Measurements from ENCODE around the gene ROR1. TPM values are rescaled to one million over a fixed set of nuclear protein-coding genes. Genes with fewer than 3 reads are reported as not detected.

ROR1 gene
- under 0.01 TPM for total RNA-seq

DNA sequence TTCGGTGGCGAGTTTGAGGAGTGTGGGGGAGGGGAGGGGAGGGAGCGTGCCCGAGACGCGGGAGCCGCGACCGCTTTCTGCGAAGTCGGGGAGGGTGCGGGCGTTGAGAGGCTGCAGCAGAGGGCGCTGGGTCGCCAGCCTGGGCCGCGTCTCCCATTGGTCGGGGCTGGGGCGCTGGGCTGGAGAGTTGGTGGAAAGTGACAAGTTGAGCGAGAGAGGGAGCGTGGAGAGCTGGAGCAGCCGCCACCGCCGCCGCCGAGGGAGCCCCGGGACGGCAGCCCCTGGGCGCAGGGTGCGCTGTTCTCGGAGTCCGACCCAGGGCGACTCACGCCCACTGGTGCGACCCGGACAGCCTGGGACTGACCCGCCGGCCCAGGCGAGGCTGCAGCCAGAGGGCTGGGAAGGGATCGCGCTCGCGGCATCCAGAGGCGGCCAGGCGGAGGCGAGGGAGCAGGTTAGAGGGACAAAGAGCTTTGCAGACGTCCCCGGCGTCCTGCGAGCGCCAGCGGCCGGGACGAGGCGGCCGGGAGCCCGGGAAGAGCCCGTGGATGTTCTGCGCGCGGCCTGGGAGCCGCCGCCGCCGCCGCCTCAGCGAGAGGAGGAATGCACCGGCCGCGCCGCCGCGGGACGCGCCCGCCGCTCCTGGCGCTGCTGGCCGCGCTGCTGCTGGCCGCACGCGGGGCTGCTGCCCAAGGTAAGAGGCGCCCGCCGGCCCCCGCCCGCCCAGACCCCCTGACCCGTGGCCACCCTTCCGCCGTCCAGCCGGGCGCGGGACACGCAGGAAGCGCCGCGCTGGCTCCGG is at the start of gene ROR1:
Gene ROR1, plus strand, starts transcription at position 203 of the 802 bp plus-strand sequence.
- DNase-seq (ENCODE audit: low read depth in 2 of 3, low spot score in 2 of 3), result peak in 2 of 3 donors; percentile 79 to 87

DNA sequence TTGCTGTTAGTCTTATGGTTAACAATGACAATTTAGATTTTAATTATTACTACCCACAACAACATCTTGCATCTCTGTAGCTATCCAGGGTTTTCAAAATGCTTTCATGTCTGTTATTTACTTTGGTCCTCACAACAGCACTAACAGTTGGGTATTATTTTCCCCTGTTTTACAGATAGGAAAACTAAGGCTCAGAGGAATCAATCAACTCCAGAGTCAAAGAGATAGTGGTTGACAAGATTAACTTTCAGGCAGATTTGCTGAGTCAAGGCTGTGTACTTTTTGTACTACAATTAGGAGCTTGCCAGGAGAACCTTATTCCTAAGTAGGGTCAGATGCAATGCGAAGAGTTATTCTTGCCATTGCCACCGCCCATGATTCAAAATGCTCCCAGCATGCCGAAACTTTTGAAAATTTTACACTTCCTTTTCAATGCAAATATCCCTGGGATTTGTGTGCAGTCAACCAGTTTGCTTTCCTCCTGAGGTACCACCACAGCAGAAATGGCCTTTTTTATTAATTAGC is 49.4 kb upstream of the ROR1 start:
- no peak for DNase-seq (ENCODE audit: low read depth in 2 of 3, low spot score in 2 of 3)

DNA sequence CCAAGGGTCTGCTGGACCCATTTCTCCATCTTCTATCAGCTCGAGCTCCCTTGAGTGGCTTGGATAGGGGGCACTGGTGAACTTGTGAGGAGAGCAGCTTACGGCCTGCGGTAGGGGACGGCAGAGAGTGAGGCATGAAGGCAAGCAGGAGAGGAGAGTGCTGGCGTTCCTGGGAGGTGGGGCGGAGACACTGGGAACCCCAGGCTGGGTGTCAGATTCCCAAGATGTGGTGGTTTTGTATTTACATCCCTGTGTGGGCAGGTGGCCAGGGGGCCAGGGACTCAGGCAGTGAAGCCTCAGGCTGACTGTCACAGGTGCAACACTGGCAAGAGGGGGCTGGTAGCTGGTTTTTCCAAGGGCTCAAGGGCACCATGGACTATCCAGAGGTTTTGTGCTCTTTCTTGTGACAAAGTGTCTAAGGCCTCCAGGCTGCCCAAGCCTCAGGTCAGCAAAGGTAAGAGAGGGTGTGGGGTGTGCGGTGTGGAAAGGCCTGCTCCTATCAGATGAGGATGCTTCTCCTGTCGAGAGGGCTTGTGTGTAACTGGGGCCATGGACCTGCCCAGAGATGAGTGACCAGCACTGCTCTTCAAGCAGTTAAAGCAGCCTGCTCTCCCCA is 45.1 kb upstream of the ROR1 start:
- DNase-seq (ENCODE audit: low read depth in 2 of 3, low spot score in 2 of 3), result no peak

DNA sequence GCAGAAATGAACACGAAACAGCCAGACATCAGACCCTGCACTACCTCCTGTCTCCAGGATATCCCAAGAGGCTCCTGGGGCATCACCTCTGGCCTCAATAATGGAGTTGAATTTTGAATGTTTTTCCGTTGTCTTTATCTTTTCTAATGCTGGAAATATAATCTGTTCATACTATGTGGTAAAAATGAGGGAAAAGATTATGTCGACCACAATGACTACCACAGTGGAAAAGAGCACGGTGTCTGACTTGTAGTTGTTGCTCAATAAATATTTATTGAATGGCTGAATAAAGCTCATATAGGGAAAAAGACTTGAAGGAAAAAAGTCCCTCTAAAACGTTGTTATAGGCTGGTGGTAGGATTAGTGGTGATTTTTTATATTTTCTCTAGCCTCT is 44.6 kb upstream of the ROR1 start:
- DNase-seq (ENCODE audit: low read depth in 2 of 3, low spot score in 2 of 3), result no peak

DNA sequence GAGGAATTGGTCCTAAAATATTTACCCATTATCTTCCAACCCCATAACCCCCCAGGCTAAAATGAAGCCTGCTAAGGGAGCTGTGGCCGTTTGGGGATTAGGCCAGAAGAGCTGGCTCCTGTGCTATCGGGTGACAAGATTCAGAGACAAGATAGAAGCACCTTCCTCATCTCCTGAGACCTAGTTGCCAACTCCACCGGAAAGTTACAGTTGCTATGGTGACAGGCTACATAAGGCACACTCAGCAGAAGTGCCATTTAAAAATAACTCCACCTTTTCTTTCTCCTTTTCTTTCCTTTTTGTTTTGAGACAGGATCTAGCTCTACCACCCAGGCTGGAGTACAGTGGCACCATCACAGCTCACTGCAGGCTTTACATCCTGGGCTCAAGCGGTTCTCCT is 43.6 kb upstream of the ROR1 start:
- DNase-seq (ENCODE audit: low read depth in 2 of 3, low spot score in 2 of 3), result peak in 1 of 3 donors; percentile 6

DNA sequence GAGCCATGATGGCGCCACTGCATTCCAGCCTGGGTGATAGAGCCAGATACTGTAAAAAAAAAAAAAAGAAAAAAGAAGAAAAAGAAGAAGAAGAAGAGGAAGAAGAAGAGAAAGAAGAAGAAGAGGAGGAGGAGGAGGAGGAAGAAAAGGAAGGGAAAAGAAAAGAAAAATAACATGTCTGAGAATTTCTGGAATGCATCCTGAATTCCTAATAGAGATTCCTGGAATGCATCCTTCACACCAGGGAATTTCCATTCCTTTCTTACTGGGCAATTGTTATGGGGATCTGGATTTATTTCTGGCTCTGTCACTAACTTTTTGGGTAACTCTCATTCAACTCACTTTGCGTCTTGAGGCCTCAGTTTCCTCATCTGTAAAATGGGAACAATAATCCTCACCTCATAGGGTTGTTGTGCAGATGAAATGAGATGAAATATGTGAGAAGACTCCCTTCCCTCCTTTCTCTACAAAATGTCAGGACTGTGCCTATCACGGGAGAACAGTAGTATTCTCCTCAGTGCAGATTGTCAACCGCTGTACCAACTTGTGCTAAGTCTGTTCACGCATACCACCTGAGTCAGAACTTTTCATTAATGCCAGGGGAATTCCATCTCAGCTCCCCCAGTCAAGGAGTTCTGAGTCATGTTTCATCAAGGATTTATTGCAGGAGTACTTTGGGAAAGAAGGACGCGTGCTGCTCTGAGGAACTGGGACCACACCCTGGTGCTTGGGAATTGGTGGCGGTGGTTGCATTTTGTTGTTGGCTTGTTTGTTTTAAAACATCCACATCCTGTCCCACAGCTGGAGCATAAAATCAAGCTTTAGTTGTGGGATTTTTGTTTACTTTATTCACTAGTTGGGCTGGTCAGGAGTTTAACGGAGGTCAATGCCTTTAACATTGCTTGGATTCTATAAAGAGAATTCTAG is 42.4 kb upstream of the ROR1 start:
- peak in 1 of 3 donors; percentile 23 for DNase-seq (ENCODE audit: low read depth in 2 of 3, low spot score in 2 of 3)

DNA sequence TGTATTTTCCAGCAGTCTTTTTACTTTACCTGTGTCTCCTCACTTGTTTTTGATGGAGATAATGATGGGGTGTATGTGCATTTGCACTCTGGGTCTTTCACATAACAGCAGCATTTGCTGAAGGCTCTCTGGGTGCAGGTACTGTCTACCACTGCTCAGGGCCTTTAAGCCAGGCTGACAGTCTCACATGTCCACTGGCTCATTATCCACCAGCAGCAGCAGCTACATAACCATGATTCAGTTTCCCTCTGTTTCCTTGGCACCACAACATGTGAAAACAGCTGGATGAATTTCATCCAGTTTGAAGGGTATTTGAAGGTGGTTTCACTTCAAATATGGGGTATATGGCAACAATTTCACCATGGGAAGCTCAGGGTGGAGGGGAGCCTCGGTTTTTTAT is 41.2 kb upstream of the ROR1 start:
- no peak for DNase-seq (ENCODE audit: low read depth in 2 of 3, low spot score in 2 of 3)

DNA sequence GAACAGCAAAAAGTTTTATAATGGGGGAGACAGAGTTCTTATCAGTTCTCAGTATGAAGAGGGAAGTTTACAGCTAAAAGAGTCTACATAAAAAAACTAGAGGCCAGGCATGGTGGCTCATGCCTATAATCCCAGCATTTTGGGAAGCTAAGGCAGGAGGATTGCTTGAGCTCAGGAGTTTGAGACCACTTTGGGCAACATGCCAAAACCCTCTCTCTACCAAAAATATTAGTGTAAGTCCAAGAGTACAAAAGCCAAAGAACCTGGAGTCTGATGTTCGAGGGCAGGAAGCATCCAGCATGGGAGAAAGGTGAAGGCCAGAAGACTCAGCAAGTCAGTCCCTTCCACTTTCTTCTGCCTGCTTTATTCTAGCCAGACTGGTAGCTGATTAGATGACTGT is 35.0 kb upstream of the ROR1 start:
- no peak for DNase-seq (ENCODE audit: low read depth in 2 of 3, low spot score in 2 of 3)

DNA sequence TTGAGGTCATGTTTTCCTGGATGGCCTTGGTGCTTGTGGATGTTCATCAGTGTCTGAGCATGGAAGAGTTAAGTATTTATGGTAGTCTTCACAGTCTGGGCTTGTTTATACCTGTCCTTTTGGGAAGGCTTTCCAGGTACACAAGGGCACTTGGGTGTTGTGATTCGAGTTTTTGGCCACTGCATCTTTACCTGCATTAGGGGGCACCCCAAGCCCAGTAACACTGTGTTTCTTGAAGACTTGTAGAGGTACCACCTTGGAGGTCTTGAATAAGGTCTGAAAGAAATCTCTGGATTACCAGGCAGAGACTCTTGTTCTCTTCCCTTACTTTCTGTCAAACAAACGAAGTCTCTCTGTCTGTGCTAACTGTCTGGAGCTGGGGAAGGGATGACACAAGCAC is 34.4 kb upstream of the ROR1 start:
- no peak for DNase-seq (ENCODE audit: low read depth in 2 of 3, low spot score in 2 of 3)

DNA sequence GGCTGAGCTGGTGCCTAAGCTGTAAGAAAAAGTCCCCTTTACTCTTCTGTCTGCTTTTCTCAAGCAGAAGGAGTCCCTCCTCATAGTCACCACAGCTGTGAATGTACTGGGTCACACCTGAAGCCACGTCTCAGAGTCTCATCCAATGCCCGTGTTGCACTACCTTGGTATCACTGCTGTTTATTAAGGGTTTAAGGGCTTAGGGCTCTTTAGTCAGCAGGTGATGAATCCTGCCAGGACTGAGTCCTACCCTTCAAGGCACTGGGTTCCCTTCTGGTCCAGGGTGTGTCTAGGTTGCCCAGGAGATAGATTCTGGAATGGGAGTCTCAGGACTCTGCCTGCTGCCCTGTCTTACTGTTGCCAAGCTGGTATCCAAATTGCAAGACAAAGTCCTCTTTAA is 33.4 kb upstream of the ROR1 start:
- no peak for DNase-seq (ENCODE audit: low read depth in 2 of 3, low spot score in 2 of 3)

DNA sequence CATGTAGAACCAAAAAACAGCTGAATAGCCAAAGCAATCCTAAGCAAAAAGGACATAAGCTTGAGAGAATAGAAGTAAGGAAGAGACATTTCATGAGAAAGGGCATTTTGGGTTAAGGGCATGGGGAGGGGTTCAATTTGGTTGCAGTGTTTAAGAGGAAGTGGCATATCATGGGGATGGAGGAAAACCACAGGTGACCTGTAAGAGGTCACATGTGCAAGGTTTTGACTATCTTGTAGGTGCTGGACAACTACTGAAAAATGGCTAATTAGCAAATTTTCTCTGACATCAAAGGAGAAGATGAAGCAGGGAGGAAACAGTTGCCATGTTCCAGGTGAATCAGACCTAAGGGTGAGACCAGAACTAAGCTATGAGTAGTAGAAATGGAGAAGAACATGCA is 31.3 kb upstream of the ROR1 start:
- no peak for DNase-seq (ENCODE audit: low read depth in 2 of 3, low spot score in 2 of 3)

DNA sequence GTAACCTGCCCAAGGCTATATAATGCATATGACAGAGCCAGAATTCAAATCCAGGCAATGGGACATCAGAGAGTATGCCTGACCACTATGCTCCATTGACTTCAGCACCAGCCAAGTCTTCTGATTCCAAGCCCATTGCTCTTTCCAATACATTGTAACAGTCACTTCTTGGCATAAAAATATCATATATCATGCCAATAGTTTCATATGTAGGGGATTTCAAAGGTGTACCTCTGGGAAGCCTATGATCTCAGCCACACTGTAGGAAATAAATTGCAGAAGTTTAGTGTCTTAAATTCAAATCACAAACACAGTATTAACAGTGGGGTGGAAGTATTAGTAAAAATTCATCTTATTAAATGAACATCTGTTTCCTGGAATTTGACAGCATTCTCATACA is 30.0 kb upstream of the ROR1 start:
- DNase-seq (ENCODE audit: low read depth in 2 of 3, low spot score in 2 of 3), result no peak

DNA sequence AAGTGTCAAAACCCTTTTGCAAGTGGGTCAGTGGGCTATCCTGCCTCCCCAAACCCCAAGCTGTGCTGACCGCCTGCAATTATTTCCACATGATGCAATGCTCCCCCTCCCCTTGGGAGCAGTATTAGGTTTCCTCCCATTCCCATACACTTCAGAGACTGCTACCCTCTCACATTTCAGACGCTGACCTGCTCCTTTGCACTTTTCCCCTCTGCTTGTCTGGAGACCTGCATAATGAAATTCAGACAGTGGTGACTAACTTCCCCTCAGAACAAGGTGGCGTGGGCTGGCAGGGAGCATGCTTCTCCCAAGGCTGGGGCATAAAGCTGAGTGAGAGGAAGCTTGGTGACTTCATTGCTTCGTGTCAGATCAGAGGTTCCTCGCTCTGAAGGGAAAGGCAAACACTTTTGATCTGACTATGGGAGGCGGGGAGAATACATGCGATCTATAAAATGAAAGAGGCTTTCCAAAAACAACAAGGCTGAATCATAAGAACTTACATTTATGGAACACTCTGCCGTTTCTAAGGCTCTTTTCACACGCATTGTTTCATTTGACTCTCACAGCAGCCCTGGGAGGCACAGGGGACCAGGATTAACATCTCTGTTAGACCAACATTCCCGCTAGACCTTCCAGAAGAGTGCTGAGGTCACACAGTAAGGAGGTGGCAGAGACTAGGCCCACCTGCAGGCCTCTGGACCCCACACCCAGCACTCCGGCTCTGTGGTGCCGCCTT is 27.5 kb upstream of the ROR1 start:
- DNase-seq (ENCODE audit: low read depth in 2 of 3, low spot score in 2 of 3), result peak in 1 of 3 donors; percentile 39

DNA sequence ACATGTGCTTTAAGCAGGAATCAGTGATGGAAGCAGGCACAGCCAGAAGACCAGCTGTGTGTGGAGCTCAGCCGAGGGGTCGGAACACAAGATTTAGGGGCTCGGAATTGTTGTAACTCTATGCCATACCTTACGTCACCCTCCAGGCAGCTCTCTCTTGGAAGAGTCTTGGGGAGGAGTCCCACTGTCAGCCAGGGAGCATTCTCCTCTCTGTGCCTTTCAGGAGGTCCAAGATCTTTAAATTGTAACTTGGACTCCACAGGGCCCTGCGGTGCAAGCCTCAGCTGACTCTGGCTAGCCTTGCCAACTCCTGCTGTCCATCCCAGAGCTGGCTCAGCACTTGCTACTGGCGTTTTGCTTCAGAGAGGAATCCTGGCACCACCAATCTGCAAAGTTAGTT is 26.4 kb upstream of the ROR1 start:
- no peak for DNase-seq (ENCODE audit: low read depth in 2 of 3, low spot score in 2 of 3)

DNA sequence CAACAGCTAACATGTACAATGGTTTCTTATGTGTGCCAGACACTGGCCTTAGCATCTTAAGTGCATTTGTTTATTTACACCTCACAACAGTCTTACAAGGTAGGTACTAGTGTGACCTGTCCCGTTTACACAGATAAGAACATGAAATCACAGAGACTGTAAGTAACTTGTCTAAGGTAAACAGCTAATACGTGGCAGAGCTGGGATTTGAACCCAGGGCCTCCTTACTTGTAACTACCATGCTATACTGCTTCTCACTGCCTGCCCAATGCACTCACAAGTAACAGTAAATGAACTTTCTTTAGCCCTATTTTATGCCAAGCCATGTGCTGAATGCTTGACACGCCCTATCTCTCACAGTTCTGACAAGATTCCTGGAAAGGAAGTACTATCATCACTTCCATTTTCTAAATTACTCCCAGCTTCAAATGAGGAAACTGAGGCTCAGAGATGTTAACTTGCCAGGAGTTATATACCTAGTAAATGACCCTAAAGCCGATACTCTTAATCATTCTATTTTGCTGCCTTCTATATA is 25.7 kb upstream of the ROR1 start:
- no peak for DNase-seq (ENCODE audit: low read depth in 2 of 3, low spot score in 2 of 3)

DNA sequence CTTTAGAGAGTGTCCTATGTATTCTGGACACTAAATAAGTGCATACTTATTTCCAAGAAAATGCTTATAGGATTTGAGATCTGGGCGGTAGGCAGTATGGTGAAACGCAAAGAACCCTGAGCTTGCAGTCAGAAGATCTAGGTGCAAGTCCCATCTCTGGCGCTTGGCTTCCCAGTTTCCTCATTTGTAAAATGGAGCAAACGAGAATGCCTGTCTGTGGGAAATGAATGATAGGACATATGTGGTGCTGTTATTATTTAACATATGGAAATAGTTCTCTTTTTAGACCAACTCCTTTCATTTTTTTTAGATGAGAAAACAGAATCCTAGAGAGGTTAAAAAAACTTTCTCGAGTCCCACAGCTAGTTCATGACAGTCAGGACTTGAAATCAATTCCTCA is 25.2 kb upstream of the ROR1 start:
- no peak for DNase-seq (ENCODE audit: low read depth in 2 of 3, low spot score in 2 of 3)

DNA sequence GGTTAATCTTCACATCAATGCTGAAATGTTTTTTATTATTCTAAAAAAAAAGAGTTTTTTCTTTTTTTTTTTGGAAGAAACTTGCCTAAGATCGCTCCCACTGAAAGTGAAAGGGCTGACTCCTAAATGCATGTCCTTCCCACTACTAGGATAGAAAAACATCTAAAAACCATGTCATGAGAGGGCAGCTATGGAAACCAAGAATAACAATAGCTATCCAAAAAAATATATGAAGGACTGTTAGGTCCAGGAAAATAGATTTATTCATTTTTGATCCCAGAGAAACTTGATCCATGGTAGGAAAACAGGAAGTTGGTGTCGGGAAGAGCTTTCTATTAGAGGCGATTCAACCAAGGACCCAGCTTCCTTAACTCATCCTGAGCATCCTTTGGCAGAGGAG is 23.1 kb upstream of the ROR1 start:
- DNase-seq (ENCODE audit: low read depth in 2 of 3, low spot score in 2 of 3), result no peak

DNA sequence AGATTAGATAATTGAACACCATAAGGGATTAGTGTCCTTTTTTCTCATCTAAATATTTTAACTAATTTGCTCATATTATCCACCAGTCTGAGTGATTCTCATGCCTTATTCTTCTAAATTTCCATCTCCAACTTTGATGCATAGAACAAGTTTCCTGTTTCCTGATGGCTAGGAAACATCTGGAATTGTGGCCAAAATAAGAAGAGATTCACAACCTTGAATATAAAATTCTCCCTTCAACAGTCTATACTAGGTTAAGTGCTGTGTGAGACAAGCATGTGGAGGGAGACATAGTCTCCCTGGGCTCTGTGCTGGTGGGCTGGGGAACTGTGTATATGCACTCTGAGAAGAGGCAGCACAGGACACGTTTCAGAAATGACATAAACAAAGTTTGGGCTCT is 21.6 kb upstream of the ROR1 start:
- no peak for DNase-seq (ENCODE audit: low read depth in 2 of 3, low spot score in 2 of 3)

DNA sequence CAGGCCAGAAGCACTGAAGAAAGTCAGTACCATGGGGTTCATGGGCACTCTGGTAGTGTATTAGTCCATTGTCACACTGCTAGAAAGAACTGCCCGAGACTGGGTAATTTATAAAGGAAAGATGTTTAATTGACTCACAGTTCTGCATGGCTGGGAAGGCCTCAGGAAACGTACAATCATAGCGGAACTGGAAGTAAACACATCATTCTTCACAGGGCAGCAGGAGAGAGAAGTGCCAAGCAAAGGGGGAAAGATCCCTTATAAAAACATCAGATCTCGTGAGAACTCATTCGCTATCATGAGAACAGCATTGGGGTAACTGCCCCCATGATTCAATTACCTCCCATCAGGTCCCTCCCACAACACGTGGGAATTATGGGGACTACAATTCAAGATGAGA is 20.2 kb upstream of the ROR1 start:
- no peak for DNase-seq (ENCODE audit: low read depth in 2 of 3, low spot score in 2 of 3)

DNA sequence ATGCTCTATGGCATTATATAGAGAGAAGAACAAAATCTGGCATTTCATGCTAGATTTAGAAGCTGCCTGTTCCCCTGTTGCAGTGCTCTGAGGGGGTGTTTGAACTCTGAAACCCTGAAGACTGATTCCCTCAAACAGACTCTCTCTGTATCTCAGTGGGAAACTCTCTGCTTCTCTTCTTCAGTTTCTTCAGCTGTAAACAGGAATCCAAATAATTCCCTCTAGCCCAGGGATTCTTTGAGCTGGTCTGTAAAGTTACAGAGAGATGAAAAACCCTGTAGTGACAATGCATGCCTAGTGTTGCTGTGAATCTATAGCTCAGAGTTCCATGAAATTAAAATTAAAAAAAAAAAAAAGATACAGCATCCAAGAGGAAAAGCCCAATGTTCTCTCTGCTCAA is 17.0 kb upstream of the ROR1 start:
- DNase-seq (ENCODE audit: low read depth in 2 of 3, low spot score in 2 of 3), result no peak

All from hematopoietic multipotent progenitor cell (in vitro differentiated cells).